Colonic mucosa (tissue), 4 donors: ENCODE data around the gene IPO5. TPM values are rescaled to one million over a fixed set of nuclear protein-coding genes. Genes with fewer than 3 reads are reported as not detected.

Experiments
- DNase-seq: peaks from one replicate; pipeline ENCODE4 v3.0.0-alpha.2; 2020
- H3K27ac ChIP-seq: fragments of 200-600 bp; one replicate; pipeline ENCODE4 v1.8.0; 2021
- H3K27me3 ChIP-seq: fragments of 200-600 bp; one replicate; pipeline ENCODE4 v1.8.0; 2021
- H3K36me3 ChIP-seq: fragments of 200-600 bp; one replicate; pipeline ENCODE4 v1.8.0; 2021
- H3K4me1 ChIP-seq: fragments of 200-600 bp; one replicate; pipeline ENCODE4 v1.8.0; 2021; ENCODE audit warnings: mild to moderate bottlenecking
- H3K4me3 ChIP-seq: fragments of 200-600 bp; one replicate; pipeline ENCODE4 v1.8.0; 2021
- H3K9ac ChIP-seq, 2 donors: one replicate each; pipeline ENCODE4 v1.7.0; 2013; ENCODE audit warnings: control low read depth in 2 of 2, low read depth in 2 of 2, low read length in 2 of 2
- H3K9me3 ChIP-seq: fragments of 200-600 bp; one replicate; pipeline ENCODE4 v1.8.0; 2021
- intact Hi-C: fragments of 100-400 bp; cut with DNase I; formaldehyde crosslinking; loops from one replicate; pipeline ENCODE4 v1.14.1; 2022
- total RNA-seq, 2 donors: library from RNA; stranded (reverse); fragmentation: NEBNext Ultra II Directional in 1 of 2; extraction: Animal tissue kit (Norgen Biotek cat#: 25700) in 1 of 2; gene quantifications; one replicate each; pipeline ENCODE4 v1.2.1, GENCODE V29; 2021
- TF ChIP-seq, protein P1 (sequence below): fragments of 200-600 bp; IDR thresholded peaks from one replicate; pipeline ENCODE4 v1.8.0; 2022; ENCODE audit warnings: antibody characterized with exemption, mild to moderate bottlenecking
- donor health status: healthy.
- donor health status: DM: no; HTN: no; CAD: no.
- donor health status: DM: no; HTN: no; CAD: no.

IPO5 gene
- total RNA-seq, 2 donors from 2014 or later, result 67.5 to 95.4 TPM

DNA sequence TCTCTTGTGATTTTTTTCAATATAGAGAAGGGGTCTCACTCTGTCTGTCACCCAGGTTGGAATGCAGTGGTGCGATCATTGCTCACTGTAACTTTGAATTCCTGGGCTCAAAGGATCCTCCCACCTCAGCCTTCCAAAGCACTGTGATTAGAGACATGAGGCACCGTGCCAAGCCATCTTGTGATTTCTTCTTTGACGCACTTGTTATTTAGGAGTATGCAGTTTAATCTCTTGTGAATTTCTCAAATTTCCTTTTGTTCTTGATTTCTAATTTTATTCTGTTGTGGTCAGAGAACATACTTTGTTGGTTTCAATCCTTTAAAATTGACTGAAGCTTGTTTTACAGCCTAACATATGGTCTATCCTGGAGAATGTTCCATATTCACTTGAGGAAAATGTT, 14.5 kb downstream of the IPO5 start:
- Histone ChIP-seq H3K4me3 (no peak overlapping the region), H3K27ac (no peak overlapping the region), H3K27me3 (no peaks in the 10 kb centered on the region), H3K9ac (no peak overlapping the region), H3K9me3 (no peaks in the 10 kb centered on the region), H3K36me3 (no peaks in the 10 kb centered on the region), H3K4me1 (no peaks in the 10 kb centered on the region)
- DNase-seq, result no peak
- TF ChIP-seq, protein P1, sequence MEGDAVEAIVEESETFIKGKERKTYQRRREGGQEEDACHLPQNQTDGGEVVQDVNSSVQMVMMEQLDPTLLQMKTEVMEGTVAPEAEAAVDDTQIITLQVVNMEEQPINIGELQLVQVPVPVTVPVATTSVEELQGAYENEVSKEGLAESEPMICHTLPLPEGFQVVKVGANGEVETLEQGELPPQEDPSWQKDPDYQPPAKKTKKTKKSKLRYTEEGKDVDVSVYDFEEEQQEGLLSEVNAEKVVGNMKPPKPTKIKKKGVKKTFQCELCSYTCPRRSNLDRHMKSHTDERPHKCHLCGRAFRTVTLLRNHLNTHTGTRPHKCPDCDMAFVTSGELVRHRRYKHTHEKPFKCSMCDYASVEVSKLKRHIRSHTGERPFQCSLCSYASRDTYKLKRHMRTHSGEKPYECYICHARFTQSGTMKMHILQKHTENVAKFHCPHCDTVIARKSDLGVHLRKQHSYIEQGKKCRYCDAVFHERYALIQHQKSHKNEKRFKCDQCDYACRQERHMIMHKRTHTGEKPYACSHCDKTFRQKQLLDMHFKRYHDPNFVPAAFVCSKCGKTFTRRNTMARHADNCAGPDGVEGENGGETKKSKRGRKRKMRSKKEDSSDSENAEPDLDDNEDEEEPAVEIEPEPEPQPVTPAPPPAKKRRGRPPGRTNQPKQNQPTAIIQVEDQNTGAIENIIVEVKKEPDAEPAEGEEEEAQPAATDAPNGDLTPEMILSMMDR, result no peak
- intact Hi-C loops, result no loop called here

- Histone ChIP-seq H3K4me3 (no peak overlapping the region), H3K9ac (no peak overlapping the region), H3K9me3 (no peaks in the 10 kb centered on the region), H3K4me1 (no peaks in the 10 kb centered on the region), H3K27me3 (no peaks in the 10 kb centered on the region), H3K36me3 (no peaks in the 10 kb centered on the region), H3K27ac (no peak overlapping the region)
- no peak for DNase-seq
- intact Hi-C loops, result no loop called here
- TF ChIP-seq, protein P1, result no peak
Observed at GRCh38 chr13:97971519-97971918, 18.0 kb downstream of the IPO5 start.

- Histone ChIP-seq H3K9ac (no peak overlapping the region), H3K4me3 (no peak overlapping the region), H3K9me3 (no peaks in the 10 kb centered on the region), H3K4me1 (peaks cover 7% of the 10 kb centered on the region), H3K27ac (no peak overlapping the region), H3K27me3 (no peaks in the 10 kb centered on the region), H3K36me3 (no peaks in the 10 kb centered on the region)
- TF ChIP-seq, protein P1, result no peak
- intact Hi-C loops, result no loop called here
- DNase-seq, result no peak
Observed at GRCh38 chr13:97974773-97975172, 21.3 kb downstream of the IPO5 start.

DNA sequence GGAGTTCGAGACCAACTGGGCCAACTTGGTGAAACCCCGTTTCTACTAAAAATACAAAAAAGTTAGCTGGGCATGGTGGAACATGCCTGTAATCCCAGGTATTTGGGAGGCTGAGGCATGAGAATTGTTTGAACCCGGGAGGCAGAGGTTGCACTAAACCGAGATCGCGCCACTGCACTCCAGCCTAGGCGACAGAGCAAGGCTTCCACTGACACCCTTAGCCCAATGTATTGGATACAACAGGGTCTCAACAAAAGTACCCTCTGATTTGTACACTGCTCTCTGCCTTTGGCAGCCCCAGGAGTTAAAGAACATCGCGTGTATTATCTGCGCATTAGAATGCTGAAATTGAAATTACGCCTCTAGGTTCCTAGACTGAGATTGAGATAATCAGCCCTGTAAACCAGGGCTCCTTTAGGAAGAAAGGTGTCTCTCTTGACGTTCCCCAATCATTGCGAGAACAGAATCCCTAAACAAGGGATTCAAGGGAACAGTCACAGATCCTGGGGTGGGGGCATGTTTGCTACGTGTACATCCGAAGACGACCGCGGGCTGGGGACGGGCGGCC, 21.9 kb downstream of the IPO5 start:
- Histone ChIP-seq H3K27me3 (no peaks in the 10 kb centered on the region), H3K27ac (peak overlapping the region; percentile 74), H3K9me3 (no peaks in the 10 kb centered on the region), H3K36me3 (no peaks in the 10 kb centered on the region), H3K4me3 (peak overlapping the region; percentile 90), H3K9ac (peak overlapping the region; percentile 75 to 84), H3K4me1 (peaks cover 7% of the 10 kb centered on the region)
- DNase-seq, result no peak
- intact Hi-C loops, result no loop called here
- TF ChIP-seq, protein P1, result no peak

- intact Hi-C loops, result no loop called here
- Histone ChIP-seq H3K4me3 (peak overlapping the region; percentile 90), H3K9me3 (no peaks in the 10 kb centered on the region), H3K36me3 (no peaks in the 10 kb centered on the region), H3K27ac (peak overlapping the region; percentile 74), H3K9ac (peak overlapping the region; percentile 75 to 85), H3K27me3 (no peaks in the 10 kb centered on the region), H3K4me1 (peaks cover 7% of the 10 kb centered on the region)
- TF ChIP-seq, protein P1, result no peak
- DNase-seq, result peak; percentile 90
Observed at GRCh38 chr13:97975848-97976609, 22.6 kb downstream of the IPO5 start.
